CD8-positive, alpha-beta memory T cell (primary cell): Measurements from ENCODE around the gene ETV6. TPM values are rescaled to one million over a fixed set of nuclear protein-coding genes. Genes with fewer than 3 reads are reported as not detected.

Source experiments
- CTCF ChIA-PET: fragments of 350-600 bp; sonication (Branson Sonifier 250); formaldehyde crosslinking; loops from one replicate; lab custom pipeline; 2021; ENCODE audit warnings: antibody characterized with exemption; lab: Charles Lee
- POLR2A ChIA-PET: fragments of 350-600 bp; sonication (Branson Sonifier 250); formaldehyde crosslinking; loops from one replicate; lab custom pipeline; 2021; ENCODE audit warnings: antibody characterized with exemption; lab: Charles Lee
- DNase-seq, 5 donors: peaks; one replicate each; pipeline versions ENCODE4 v3.0.0 to v3.0.0-alpha.2; 2020 to 2022; ENCODE audit warnings: mixed read lengths in 1 of 5
- H3K27ac ChIP-seq: one replicate; pipeline ENCODE4 v1.7.0; 2013; ENCODE audit warnings: low read depth, mild to moderate bottlenecking, low read length, moderate library complexity
- H3K27me3 ChIP-seq: 2 replicates; pipeline ENCODE4 v1.7.0; 2013; ENCODE audit warnings: low read length, mild to moderate bottlenecking; ENCODE audit not compliant: insufficient read depth, poor library complexity, severe bottlenecking
- H3K36me3 ChIP-seq: 2 replicates; pipeline ENCODE4 v1.7.0; 2013; ENCODE audit warnings: mild to moderate bottlenecking, low read length, moderate library complexity; ENCODE audit not compliant: insufficient read depth
- H3K4me1 ChIP-seq: 2 replicates; pipeline ENCODE4 v1.7.0; 2013; ENCODE audit warnings: mild to moderate bottlenecking, low read length, moderate library complexity; ENCODE audit not compliant: insufficient read depth
- H3K4me3 ChIP-seq: 2 replicates; pipeline ENCODE4 v1.7.0; 2013; ENCODE audit warnings: mild to moderate bottlenecking, low read length
- H3K9me3 ChIP-seq: 2 replicates; pipeline ENCODE4 v1.7.0; 2013; ENCODE audit warnings: mild to moderate bottlenecking, low read length
- H3K27ac Mint-ChIP-seq, 8 donors: one replicate each; pipeline ENCODE4 v1.8.0; 2020 to 2021; ENCODE audit warnings: mixed read lengths in 8 of 8, mild to moderate bottlenecking in 6 of 8, inconsistent platforms in 3 of 8, moderate library complexity in 3 of 8
- H3K27me3 Mint-ChIP-seq, 2 donors: one replicate each; pipeline ENCODE4 v1.8.0; 2020 to 2021; ENCODE audit warnings: mixed read lengths in 2 of 2, mild to moderate bottlenecking in 1 of 2, moderate library complexity in 1 of 2
- H3K36me3 Mint-ChIP-seq, 3 donors: one replicate each; pipeline ENCODE4 v1.8.0; 2020 to 2021; ENCODE audit warnings: mixed read lengths in 3 of 3, inconsistent platforms in 1 of 3, mild to moderate bottlenecking in 1 of 3
- H3K4me1 Mint-ChIP-seq, 3 donors: one replicate each; pipeline ENCODE4 v1.8.0; 2020 to 2021; ENCODE audit warnings: mixed read lengths in 3 of 3, inconsistent platforms in 1 of 3, mild to moderate bottlenecking in 1 of 3
- H3K4me3 Mint-ChIP-seq, 7 donors: one replicate each; pipeline ENCODE4 v1.8.0; 2020 to 2021; ENCODE audit warnings: mixed read lengths in 7 of 7, mild to moderate bottlenecking in 6 of 7, moderate library complexity in 4 of 7, inconsistent platforms in 2 of 7
- H3K9me3 Mint-ChIP-seq, 5 donors: one replicate each; pipeline ENCODE4 v1.8.0; 2020 to 2022; ENCODE audit warnings: mixed read lengths in 5 of 5, mild to moderate bottlenecking in 3 of 5, moderate library complexity in 2 of 5, inconsistent platforms in 1 of 5
- polyA plus RNA-seq: library from polyadenylated mRNA; unstranded; fragments of 300-500 nt; fragmentation: Illumina TruSeq; gene quantifications from one replicate; pipeline ENCODE4 v1.2.3, GENCODE V29; 2021
- total RNA-seq, 2 experiments: library from RNA; stranded (reverse); gene quantifications; one replicate each; pipeline ENCODE4 v1.2.3, GENCODE V29; 2021

The ETV6 gene
- total and polyA plus RNA-seq, 3 experiments from 2014 or later, result 6.0 to 51.5 (median 49.3) TPM

DNA sequence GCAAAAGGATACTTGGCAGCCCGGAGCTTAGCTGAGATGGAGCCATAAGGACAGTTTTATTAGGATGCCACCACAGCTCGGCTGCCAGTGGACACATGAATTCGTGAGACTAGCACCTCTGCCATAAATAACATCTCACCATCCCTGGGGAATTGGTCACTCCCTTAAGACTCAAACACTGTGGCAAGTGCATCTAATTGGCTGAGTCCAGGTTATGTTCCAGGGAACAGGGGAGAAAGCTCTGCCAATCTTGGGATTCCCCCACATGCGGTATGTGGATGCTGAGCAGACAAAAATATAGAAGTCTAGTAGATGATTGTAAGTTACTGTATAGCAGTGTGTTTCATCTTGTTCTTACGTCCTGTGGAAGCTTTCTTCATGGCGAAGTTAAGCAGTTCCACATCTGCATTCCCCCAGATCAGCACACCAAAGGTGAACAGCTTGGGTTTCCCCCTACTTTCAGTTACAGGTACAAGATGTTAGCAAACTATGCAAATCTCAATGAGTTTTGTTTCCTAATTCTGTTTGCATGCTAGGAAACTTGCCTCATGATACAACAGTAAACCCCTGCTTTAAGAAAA, 131.1 kb downstream of the ETV6 start:
- H3K27me3 Mint-ChIP-seq, result no peaks in the 10 kb centered on the region
- ChIA-PET CTCF (no interaction called here), POLR2A (no interaction called here)
- no peak overlapping the region for H3K4me3 Mint-ChIP-seq
- no peaks in the 10 kb centered on the region for H3K27me3 ChIP-seq
- no peaks in the 10 kb centered on the region for H3K36me3 ChIP-seq
- H3K27ac ChIP-seq, result no peak overlapping the region
- H3K4me1 Mint-ChIP-seq, result peaks cover 13 to 37% (median 24%) of the 10 kb centered on the region in 3 donors
- H3K36me3 Mint-ChIP-seq, result peaks cover 3 to 11% (median 11%) of the 10 kb centered on the region in 3 donors
- no peaks in the 10 kb centered on the region for H3K9me3 ChIP-seq
- no peak for DNase-seq
- no peaks in the 10 kb centered on the region for H3K4me1 ChIP-seq
- H3K9me3 Mint-ChIP-seq, result no peaks in the 10 kb centered on the region
- peak overlapping the region in 1 of 8 donors; percentile 2 for H3K27ac Mint-ChIP-seq
- no peak overlapping the region for H3K4me3 ChIP-seq

DNA sequence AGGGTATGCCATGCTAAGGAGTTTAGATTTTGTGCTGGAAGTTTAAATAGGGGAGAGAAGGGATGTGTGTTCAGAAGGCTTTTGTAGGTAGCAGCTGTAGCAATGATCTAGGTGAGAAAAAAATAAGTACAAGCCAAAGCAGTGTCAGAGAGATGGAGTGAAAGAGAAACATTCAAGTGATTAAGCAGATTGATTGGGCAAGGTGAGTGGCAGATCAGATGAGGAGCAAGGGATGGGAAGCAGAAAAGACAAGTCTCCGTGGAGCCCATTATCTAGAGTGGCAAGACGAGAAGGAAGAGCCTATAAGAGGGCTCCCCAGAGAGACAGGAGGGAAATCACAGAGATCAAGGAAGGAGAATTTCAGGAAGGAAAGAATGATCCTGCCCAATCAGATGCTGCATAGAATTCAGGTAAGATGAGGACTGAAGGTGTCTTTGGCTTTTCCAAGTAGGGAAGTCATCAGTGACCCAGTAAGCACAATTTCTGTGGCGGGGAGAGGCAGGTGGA, 133.5 kb downstream of the ETV6 start:
- POLR2A ChIA-PET, result no interaction called here
- CTCF ChIA-PET, result no interaction called here
- H3K27me3 ChIP-seq, result no peaks in the 10 kb centered on the region
- peak overlapping the region in 1 of 8 donors; percentile 26 for H3K27ac Mint-ChIP-seq
- no peaks in the 10 kb centered on the region for H3K9me3 ChIP-seq
- H3K36me3 Mint-ChIP-seq, result peaks cover 2 to 8% (median 3%) of the 10 kb centered on the region in 3 donors
- H3K4me1 Mint-ChIP-seq, result peaks cover 12 to 42% (median 29%) of the 10 kb centered on the region in 3 donors
- no peaks in the 10 kb centered on the region for H3K36me3 ChIP-seq
- no peak for DNase-seq
- H3K27me3 Mint-ChIP-seq, result no peaks in the 10 kb centered on the region
- no peak overlapping the region for H3K27ac ChIP-seq
- H3K4me3 ChIP-seq, result no peak overlapping the region
- peaks cover 2% of the 10 kb centered on the region for H3K4me1 ChIP-seq
- no peaks in the 10 kb centered on the region for H3K9me3 Mint-ChIP-seq
- no peak overlapping the region for H3K4me3 Mint-ChIP-seq

DNA sequence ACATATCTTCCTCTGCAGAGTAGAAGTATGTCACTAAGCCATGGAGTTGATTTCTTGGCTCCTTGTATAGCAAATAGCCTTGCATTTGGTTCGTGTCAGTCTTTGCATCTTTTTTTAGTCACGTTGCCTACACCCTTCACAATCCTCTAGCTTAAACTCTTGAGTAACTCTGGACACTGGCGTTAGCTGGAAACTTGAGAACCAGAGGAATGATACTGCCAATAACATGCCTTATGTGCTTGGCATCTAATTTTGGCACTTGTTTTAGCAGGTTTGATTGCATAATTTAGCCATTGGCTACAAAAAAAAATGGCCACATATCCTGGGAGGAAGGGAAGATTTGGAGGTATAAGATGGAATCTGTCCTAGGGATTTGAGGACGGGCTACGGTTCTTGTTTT, 136.2 kb downstream of the ETV6 start:
- ChIA-PET POLR2A (no interaction called here), CTCF (no interaction called here)
- peaks cover 2 to 16% (median 3%) of the 10 kb centered on the region in 3 donors for H3K36me3 Mint-ChIP-seq
- H3K4me1 Mint-ChIP-seq, result peaks cover 13 to 41% (median 32%) of the 10 kb centered on the region in 3 donors
- DNase-seq, result no peak
- H3K27me3 ChIP-seq, result no peaks in the 10 kb centered on the region
- H3K9me3 Mint-ChIP-seq, result no peaks in the 10 kb centered on the region
- no peak overlapping the region for H3K4me3 ChIP-seq
- H3K27ac Mint-ChIP-seq, result no peak overlapping the region
- H3K4me3 Mint-ChIP-seq, result no peak overlapping the region
- H3K36me3 ChIP-seq, result no peaks in the 10 kb centered on the region
- peaks cover 7% of the 10 kb centered on the region for H3K4me1 ChIP-seq
- H3K27me3 Mint-ChIP-seq, result no peaks in the 10 kb centered on the region
- H3K27ac ChIP-seq, result no peak overlapping the region
- no peaks in the 10 kb centered on the region for H3K9me3 ChIP-seq

DNA sequence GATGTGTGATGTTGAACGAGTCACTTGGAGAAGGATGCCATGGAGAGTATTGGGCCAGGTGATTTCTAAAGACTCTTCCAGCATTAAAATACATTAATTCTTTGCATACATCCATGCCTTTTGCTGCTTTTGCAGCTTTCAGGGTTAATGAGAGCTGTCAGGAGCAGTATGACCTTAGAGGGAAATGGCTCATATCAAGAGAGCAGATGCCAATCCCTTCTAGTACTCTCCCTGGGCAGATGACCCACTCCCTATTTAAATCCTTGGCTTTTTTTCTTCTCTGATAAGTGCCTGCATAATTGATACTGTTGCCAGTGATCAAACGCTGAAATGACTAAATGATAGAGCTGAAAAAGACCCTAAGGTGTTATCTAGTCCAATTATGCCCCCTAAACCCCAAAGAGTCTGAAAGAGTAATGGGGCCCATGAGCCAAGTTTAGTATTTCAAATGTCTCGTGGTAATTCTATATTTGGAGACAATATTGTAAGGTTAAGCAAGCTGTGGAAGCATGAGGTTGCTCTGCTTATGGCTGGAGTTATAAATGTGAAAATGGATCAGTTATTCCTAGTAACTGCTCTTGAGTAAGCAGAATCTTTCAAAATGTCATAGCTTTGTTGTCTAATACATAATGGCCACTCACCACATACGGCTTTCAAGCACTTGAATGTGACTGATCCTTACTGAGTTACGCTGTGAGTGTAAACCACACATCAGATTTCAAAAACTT, 137.3 kb downstream of the ETV6 start:
- H3K27me3 Mint-ChIP-seq, result no peaks in the 10 kb centered on the region
- peaks cover 15 to 38% (median 29%) of the 10 kb centered on the region in 3 donors for H3K4me1 Mint-ChIP-seq
- H3K9me3 Mint-ChIP-seq, result no peaks in the 10 kb centered on the region
- ChIA-PET CTCF (no interaction called here), POLR2A (no interaction called here)
- Histone ChIP-seq H3K4me3 (no peak overlapping the region), H3K36me3 (no peaks in the 10 kb centered on the region), H3K9me3 (no peaks in the 10 kb centered on the region), H3K4me1 (peaks cover 7% of the 10 kb centered on the region), H3K27me3 (no peaks in the 10 kb centered on the region), H3K27ac (no peak overlapping the region)
- H3K27ac Mint-ChIP-seq, result no peak overlapping the region
- no peak for DNase-seq
- H3K36me3 Mint-ChIP-seq, result peaks cover 3 to 23% (median 4%) of the 10 kb centered on the region in 3 donors
- no peak overlapping the region for H3K4me3 Mint-ChIP-seq

DNA sequence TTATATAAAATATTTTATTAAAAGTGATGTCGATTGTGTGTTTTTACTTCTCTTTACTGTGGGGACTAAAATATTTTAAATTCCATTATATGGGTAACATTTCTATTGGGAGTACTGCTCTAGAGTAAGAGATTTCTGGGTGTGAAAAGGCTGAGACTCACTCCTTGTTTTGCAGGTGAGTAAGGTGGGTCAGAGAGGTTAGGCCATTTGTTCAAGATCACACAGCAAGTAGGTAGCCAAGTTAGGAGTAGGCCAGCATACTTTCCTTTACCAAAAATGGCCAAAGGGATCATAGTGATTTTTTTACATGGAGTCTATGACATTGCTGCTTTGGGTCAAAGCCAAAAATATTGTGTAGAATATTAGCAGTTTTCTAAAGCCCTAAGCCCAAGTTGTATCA, 138.0 kb downstream of the ETV6 start:
- ChIA-PET POLR2A (no interaction called here), CTCF (no interaction called here)
- H3K9me3 ChIP-seq, result no peaks in the 10 kb centered on the region
- H3K27me3 ChIP-seq, result no peaks in the 10 kb centered on the region
- Mint-ChIP-seq H3K27ac (no peak overlapping the region), H3K36me3 (peaks cover 3 to 26% (median 6%) of the 10 kb centered on the region in 3 donors), H3K9me3 (no peaks in the 10 kb centered on the region), H3K4me3 (no peak overlapping the region), H3K27me3 (no peaks in the 10 kb centered on the region), H3K4me1 (peaks cover 15 to 32% (median 29%) of the 10 kb centered on the region in 3 donors)
- H3K36me3 ChIP-seq, result no peaks in the 10 kb centered on the region
- H3K4me3 ChIP-seq, result no peak overlapping the region
- peaks cover 7% of the 10 kb centered on the region for H3K4me1 ChIP-seq
- no peak overlapping the region for H3K27ac ChIP-seq
- no peak for DNase-seq

DNA sequence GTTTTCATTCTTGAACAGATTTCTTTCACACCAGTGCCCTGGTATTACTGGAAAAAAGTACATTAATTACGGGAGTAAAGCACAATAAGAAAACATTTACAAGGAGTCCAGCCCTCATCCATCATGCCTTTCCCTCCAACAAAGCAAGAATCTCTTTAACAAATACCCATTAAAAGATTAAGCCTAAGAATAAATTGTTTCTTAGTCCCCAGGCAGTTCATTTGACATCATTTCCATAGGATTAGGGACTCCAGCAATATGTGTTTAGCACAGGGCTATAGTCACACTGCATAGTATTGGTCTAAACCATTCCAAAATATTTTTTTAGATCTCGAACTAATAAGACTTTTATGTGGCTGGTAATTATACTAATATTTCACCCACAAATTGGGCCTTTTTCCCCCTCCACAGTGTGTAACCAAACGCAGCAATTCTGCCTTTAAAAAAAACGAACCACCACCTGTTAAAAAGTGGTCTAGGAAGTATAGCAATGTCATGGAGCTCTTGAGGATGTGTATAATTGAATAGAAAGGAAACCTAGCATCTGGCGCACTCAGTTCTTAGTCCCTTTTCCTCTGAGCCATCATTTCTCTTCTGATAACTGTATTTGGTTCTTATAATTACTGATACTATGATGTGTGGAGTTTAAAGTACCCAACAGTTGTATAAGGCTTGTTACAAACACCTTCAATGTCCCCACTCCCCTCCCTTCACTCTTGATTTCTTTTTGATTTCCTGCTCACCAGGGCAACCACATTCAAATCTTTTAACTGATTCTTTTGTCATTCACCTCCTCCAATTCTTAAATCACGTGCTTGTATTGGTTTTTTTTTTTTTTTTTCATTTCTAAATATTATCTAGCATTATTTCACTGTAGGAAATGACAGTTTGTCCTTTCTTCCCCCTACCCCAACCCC, 138.7 kb downstream of the ETV6 start:
- H3K9me3 ChIP-seq, result no peaks in the 10 kb centered on the region
- Mint-ChIP-seq H3K4me1 (peaks cover 10 to 25% (median 24%) of the 10 kb centered on the region in 3 donors), H3K27me3 (no peaks in the 10 kb centered on the region), H3K27ac (peak overlapping the region in 1 of 8 donors; percentile 20), H3K36me3 (peaks cover 3 to 21% (median 7%) of the 10 kb centered on the region in 3 donors), H3K9me3 (no peaks in the 10 kb centered on the region), H3K4me3 (no peak overlapping the region)
- no peaks in the 10 kb centered on the region for H3K36me3 ChIP-seq
- H3K27ac ChIP-seq, result no peak overlapping the region
- ChIA-PET POLR2A (no interaction called here), CTCF (no interaction called here)
- H3K4me3 ChIP-seq, result no peak overlapping the region
- peaks cover 7% of the 10 kb centered on the region for H3K4me1 ChIP-seq
- H3K27me3 ChIP-seq, result no peaks in the 10 kb centered on the region
- no peak for DNase-seq

DNA sequence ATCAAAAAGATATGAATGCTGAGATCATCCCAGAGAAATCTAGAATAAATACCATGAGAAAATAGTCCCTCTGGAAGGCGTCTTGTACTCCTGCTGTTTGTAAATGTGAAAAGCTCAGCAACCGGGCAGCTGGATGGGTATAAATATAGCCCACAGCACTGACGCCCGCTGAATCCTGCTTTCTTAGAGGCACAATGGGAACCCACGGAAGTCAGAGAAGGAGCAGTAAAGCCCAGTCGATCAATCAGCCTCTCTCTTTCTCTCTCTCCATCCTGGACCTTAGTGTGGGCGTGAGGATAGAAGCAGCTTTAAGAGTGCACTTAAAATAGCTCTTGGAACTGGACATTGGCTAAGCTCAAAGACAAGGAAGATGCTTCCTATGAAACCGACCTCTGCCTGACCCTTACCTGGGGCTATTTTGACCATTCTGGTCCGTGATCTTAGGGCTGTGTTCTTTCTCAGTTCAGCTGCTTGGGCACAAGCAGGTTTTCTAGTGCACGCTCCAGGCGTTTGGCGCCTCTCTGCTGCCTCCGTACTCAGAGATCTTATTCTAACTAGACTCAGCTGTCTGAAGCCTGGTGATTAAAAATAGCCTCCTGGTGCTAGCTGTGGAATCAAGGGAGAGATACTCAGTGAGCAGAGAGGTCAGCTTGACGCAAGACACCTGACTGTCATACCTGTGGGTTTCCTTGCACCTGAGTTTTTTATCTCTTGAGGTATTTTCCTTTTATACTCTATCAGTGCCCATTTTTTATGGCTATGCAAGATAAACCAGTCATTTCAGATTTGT, 144.6 kb downstream of the ETV6 start:
- Mint-ChIP-seq H3K27ac (peak overlapping the region in 1 of 8 donors; percentile 85), H3K4me3 (no peak overlapping the region), H3K9me3 (no peaks in the 10 kb centered on the region), H3K27me3 (no peaks in the 10 kb centered on the region), H3K36me3 (peaks cover 0 to 18% (median 7%) of the 10 kb centered on the region in 3 donors), H3K4me1 (peaks cover 28 to 49% (median 40%) of the 10 kb centered on the region in 3 donors)
- H3K27me3 ChIP-seq, result no peaks in the 10 kb centered on the region
- POLR2A ChIA-PET, result no interaction called here
- DNase-seq, result no peak
- CTCF ChIA-PET, result interaction anchor here (1.1 kb wide), 1 partner anchor 15 kb away, joined by 3 read pairs; no protein-coding TSS in a partner anchor
- no peaks in the 10 kb centered on the region for H3K36me3 ChIP-seq
- H3K4me3 ChIP-seq, result no peak overlapping the region
- no peaks in the 10 kb centered on the region for H3K9me3 ChIP-seq
- no peak overlapping the region for H3K27ac ChIP-seq
- peaks cover 11% of the 10 kb centered on the region for H3K4me1 ChIP-seq
